OCI-LY3 (cell line): ENCODE results near the gene GJA9.

Experiments
- CTCF ChIP-seq: fragments of 200-600, 300-600 bp; sonication (generic); IDR thresholded peaks from 2 replicates; pipeline ENCODE4 v1.5.1; 2014; ENCODE audit warnings: antibody characterized with exemption, low read length, low read depth
- EZH2phosphoT487 ChIP-seq: fragments of 200-600 bp; shearing (Covaris generic); IDR thresholded peaks from 2 replicates; pipeline ENCODE4 v1.6.1; 2018; ENCODE audit warnings: antibody characterized with exemption, mixed run types, low read depth

- TF ChIP-seq CTCF (no peak), EZH2phosphoT487 (no peak)
Observed at GRCh38 chr1:38870996-38871395, 10.4 kb downstream of the GJA9 start.
